Endothelial cell of umbilical vein (primary cell): ENCODE data around the gene ELMO1. TPM values are rescaled to one million over a fixed set of nuclear protein-coding genes. Genes with fewer than 3 reads are reported as not detected.

ENCODE experiments used
- BruUV-seq: library from RNA; stranded (reverse); fragments of 400-500 nt; replicated peaks from 2 replicates; lab custom pipeline; 2021; lab: Mats Ljungman, UMichigan
- CTCF ChIA-PET: fragments of 300-600, 350-600 bp; sonication (Branson Sonifier 250); formaldehyde crosslinking; loops from one replicate; lab custom pipeline; 2021; ENCODE audit warnings: antibody characterized with exemption, inconsistent platforms; lab: Charles Lee
- POLR2A ChIA-PET: fragments of 300-600, 350-600 bp; sonication (Branson Sonifier 250); formaldehyde crosslinking; loops from one replicate; lab custom pipeline; 2021; ENCODE audit warnings: antibody characterized with exemption, inconsistent platforms; lab: Charles Lee
- DNase-seq: peaks from one replicate; pipeline ENCODE4 v3.0.0-alpha.2; 2011; ENCODE audit warnings: low read depth, low spot score
- FAIRE-seq: peaks from 2 replicates; lab custom pipeline; 2011; peaks lifted over from hg19 to GRCh38; lab: Jason Lieb, UNC
- H2AFZ ChIP-seq: 2 replicates; pipeline ENCODE4 v1.6.0; 2012; ENCODE audit warnings: low read depth, low read length, control low read depth, inconsistent platforms
- H3K27ac ChIP-seq: 2 replicates; pipeline ENCODE4 v1.5.1; 2011; ENCODE audit warnings: low read depth, mild to moderate bottlenecking, control low read depth, low read length, moderate library complexity; ENCODE audit not compliant: insufficient read depth
- H3K27me3 ChIP-seq, 2 experiments: 2 replicates each; pipeline versions ENCODE4 v1.6.0 to v1.6.1; 2011; ENCODE audit warnings: low read length in 2 of 2, mixed read lengths in 1 of 2; ENCODE audit not compliant: control insufficient read depth in 2 of 2, insufficient read depth in 2 of 2
- H3K36me3 ChIP-seq, 2 experiments: 2 replicates in 1 of 2; 3 replicates in 1 of 2; pipeline ENCODE4 v1.5.1; 2011; ENCODE audit warnings: low read length in 2 of 2, mild to moderate bottlenecking in 1 of 2, moderate library complexity in 1 of 2; ENCODE audit not compliant: control insufficient read depth in 2 of 2, insufficient read depth in 2 of 2; ENCODE audit errors: extremely low read depth in 1 of 2
- H3K4me1 ChIP-seq: 3 replicates; pipeline ENCODE4 v1.5.1; 2011; ENCODE audit warnings: mild to moderate bottlenecking, low read length; ENCODE audit not compliant: control insufficient read depth, insufficient read depth; ENCODE audit errors: extremely low read depth
- H3K4me2 ChIP-seq: 2 replicates; pipeline ENCODE4 v1.6.1; 2011; ENCODE audit warnings: low read length, control low read depth, mixed read lengths; ENCODE audit not compliant: insufficient read depth
- H3K4me3 ChIP-seq, 3 experiments: fragments of 200-600 bp in 1 of 3; sonication (generic), shearing (Covaris generic) in 1 of 3; replicated peaks in 1 of 3; 2 replicates each; pipeline ENCODE4 v1.5.1; 2011 to 2016; ENCODE audit warnings: control low read depth in 3 of 3, low read length in 3 of 3, mild to moderate bottlenecking in 2 of 3, inconsistent platforms in 1 of 3, low read depth in 1 of 3, moderate library complexity in 1 of 3; ENCODE audit not compliant: insufficient read depth in 1 of 3
- H3K79me2 ChIP-seq: 2 replicates; pipeline ENCODE4 v1.6.0; 2012; ENCODE audit warnings: low read length, inconsistent platforms; ENCODE audit not compliant: control insufficient read depth, insufficient read depth
- H3K9ac ChIP-seq: replicated peaks from 2 replicates; pipeline ENCODE3; 2011; ENCODE audit warnings: low read length, control low read depth; ENCODE audit not compliant: insufficient read depth; ENCODE audit errors: extremely low read depth
- H3K9me1 ChIP-seq: replicated peaks from 3 replicates; pipeline ENCODE4 v1.6.0; 2011; ENCODE audit warnings: mild to moderate bottlenecking, low read length; ENCODE audit not compliant: control insufficient read depth, insufficient read depth; ENCODE audit errors: extremely low read depth
- H3K9me3 ChIP-seq: replicated peaks from 2 replicates; pipeline ENCODE4 v1.5.1; 2012; ENCODE audit warnings: low read length, inconsistent platforms; ENCODE audit not compliant: control insufficient read depth, insufficient read depth
- H4K20me1 ChIP-seq: replicated peaks from 2 replicates; pipeline ENCODE3; 2011; ENCODE audit warnings: mild to moderate bottlenecking, low read length; ENCODE audit not compliant: control insufficient read depth, insufficient read depth; ENCODE audit errors: extremely low read depth
- CTCF ChIP-seq, 2 donors: IDR thresholded peaks; 1 replicate in 1 of 2; 2 replicates in 1 of 2; pipeline ENCODE4 v1.5.1; 2011; ENCODE audit warnings: low read length in 2 of 2, mild to moderate bottlenecking in 2 of 2, moderate library complexity in 2 of 2, control low read depth in 1 of 2, inconsistent platforms in 1 of 2, low read depth in 1 of 2; ENCODE audit not compliant: insufficient read depth in 1 of 2; ENCODE audit errors: extremely low read depth in 1 of 2
- EZH2 ChIP-seq: IDR thresholded peaks from 2 replicates; pipeline ENCODE4 v1.6.1; 2012; ENCODE audit warnings: borderline replicate concordance, low read depth, mild to moderate bottlenecking, moderate library complexity, low read length, inconsistent platforms; ENCODE audit not compliant: severe bottlenecking
- FOS ChIP-seq: IDR thresholded peaks from 2 replicates; pipeline ENCODE4 v1.6.1; 2011; ENCODE audit warnings: mild to moderate bottlenecking, low read length, moderate library complexity, borderline replicate concordance; ENCODE audit not compliant: insufficient read depth
- GATA2 ChIP-seq: IDR thresholded peaks from 2 replicates; pipeline ENCODE4 v1.7.0; 2011; ENCODE audit warnings: low read depth, mild to moderate bottlenecking, moderate library complexity, mixed read lengths, low read length; ENCODE audit not compliant: insufficient read length, insufficient read depth
- JUN ChIP-seq: IDR thresholded peaks from 2 replicates; pipeline ENCODE4 v1.6.1; 2011; ENCODE audit warnings: borderline replicate concordance, low read depth; ENCODE audit not compliant: insufficient read length, insufficient read depth
- MAX ChIP-seq: IDR thresholded peaks from 2 replicates; pipeline ENCODE4 v1.6.1; 2011; ENCODE audit not compliant: insufficient read depth, insufficient read length
- MYC ChIP-seq: IDR thresholded peaks from one replicate; pipeline ENCODE4 v1.6.1; 2011; ENCODE audit warnings: mild to moderate bottlenecking, low read depth, low read length
- POLR2A ChIP-seq: IDR thresholded peaks from 2 replicates; pipeline ENCODE4 v1.6.1; 2012; ENCODE audit warnings: low read depth, mild to moderate bottlenecking, control low read depth, low read length
- POLR2AphosphoS5 ChIP-seq: IDR thresholded peaks from 2 replicates; pipeline ENCODE4 v1.6.1; 2012; ENCODE audit warnings: low read depth, mild to moderate bottlenecking, control low read depth, low read length, moderate library complexity; ENCODE audit not compliant: insufficient read depth
- dilution Hi-C: fragments of 300-500 bp; cut with MboI; formaldehyde crosslinking; loops from one replicate; pipeline ENCODE4 v1.15.0; 2019; ENCODE audit warnings: low sequenced_read_pairs; ENCODE audit not compliant: extremely low pct_ligation_motif_present
- intact Hi-C: fragments of 100-400 bp; cut with micrococcal nuclease; formaldehyde crosslinking; loops from one replicate; pipeline ENCODE4 v1.10.0; 2022
- polyA plus RNA-seq, 4 experiments: library from polyadenylated mRNA; depleted of rRNA in 3 of 4; stranded (reverse) in 3 of 4; unstranded in 1 of 4; fragments of >200 nt; gene quantifications; 2 replicates each; pipeline versions ENCODE4 v1.2.1 to v1.2.3, GENCODE V29; 2011 to 2012; ENCODE audit warnings: missing spikeins in 1 of 4
- total RNA-seq: library from RNA; stranded (reverse); gene quantifications from 2 replicates; pipeline ENCODE4 v1.2.3, GENCODE V29; 2021

The ELMO1 gene
- total and polyA plus RNA-seq, 2 donors (not counting 3 experiments of a cell fraction or from before 2014, with no cell fraction given) = 17.0 to 30.6 TPM

- dilution Hi-C loops = no loop called here
- Histone ChIP-seq H3K27me3 (no peaks in the 10 kb centered on the region), H3K27ac (no peak overlapping the region), H3K9me3 (no peaks in the 10 kb centered on the region), H3K4me3 (no peak overlapping the region), H4K20me1 (no peaks in the 10 kb centered on the region), H2AFZ (no peak overlapping the region), H3K9ac (no peak overlapping the region), H3K36me3 (no peaks in the 10 kb centered on the region), H3K4me2 (no peak overlapping the region), H3K4me1 (peaks cover 8% of the 10 kb centered on the region), H3K79me2 (no peaks in the 10 kb centered on the region), H3K9me1 (no peaks in the 10 kb centered on the region)
- no TSS peak for BruUV-seq
- intact Hi-C loops = no loop called here
- no peak for FAIRE-seq
- TF ChIP-seq JUN = no peak
- no peak for TF ChIP-seq EZH2
- no peak for TF ChIP-seq CTCF (IDR thresholded peaks at IDR 0.05; ENCODE audit: extremely low read depth in 1 of 2, insufficient read depth in 1 of 2, low read depth in 1 of 2, low read length in 2 of 2)
- TF ChIP-seq POLR2AphosphoS5 = no peak
- no peak for TF ChIP-seq MAX
- TF ChIP-seq MYC = no peak
- no peak for TF ChIP-seq POLR2A
- no peak for TF ChIP-seq FOS
- no peak for TF ChIP-seq GATA2
- ChIA-PET CTCF (interaction anchor here (0.8 to 2.8 kb wide), 3 partner anchors 159 to 206 kb away, joined by 3 to 12 read pairs (median 10); partner anchors contain the start of gene ELMO1), POLR2A (no interaction called here)
- no peak for DNase-seq
These were observed 158.9 kb downstream of the ELMO1 start for GRCh38 chr7:37289781-37290180.
